ENCODE measurements around the gene NOX3.
"Not testable (repeated sequence)": the region's sequence is repeated elsewhere in the genome, so short reads cannot be mapped to it uniquely, and the experiment has no call there.

The NOX3 gene

DNA sequence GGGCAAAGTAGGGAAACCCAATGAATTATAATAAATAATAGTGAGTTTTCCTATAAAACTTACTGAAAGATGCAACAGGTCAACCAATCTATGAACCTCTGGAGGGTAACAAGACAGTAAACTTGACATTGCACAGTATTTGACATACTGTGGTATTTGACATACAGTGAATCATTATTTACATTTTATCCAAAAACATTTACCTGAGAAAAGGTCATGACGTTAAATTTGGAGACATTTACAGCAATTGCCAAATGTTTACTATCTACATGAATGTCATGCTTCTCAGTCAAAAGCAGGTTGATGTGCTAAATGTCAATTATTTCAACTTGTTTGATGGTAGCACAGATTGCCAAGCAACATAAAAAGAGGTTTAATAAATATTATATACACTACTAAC lies 35.8 kb upstream of the NOX3 start:
- FAIRE-seq = no peak
- no peak for DNase-seq (ENCODE audit: insufficient read length)
- TF ChIP-seq TAF1 (IDR thresholded peaks at IDR 0.05; ENCODE audit: borderline replicate concordance, low read depth, low read length) = no peak
- no peak for TF ChIP-seq POLR2A (IDR thresholded peaks at IDR 0.05; ENCODE audit: low read depth, low read length)
- no peak for TF ChIP-seq POLR2AphosphoS5 (IDR thresholded peaks at IDR 0.05; ENCODE audit: low read depth, low read length)

DNA sequence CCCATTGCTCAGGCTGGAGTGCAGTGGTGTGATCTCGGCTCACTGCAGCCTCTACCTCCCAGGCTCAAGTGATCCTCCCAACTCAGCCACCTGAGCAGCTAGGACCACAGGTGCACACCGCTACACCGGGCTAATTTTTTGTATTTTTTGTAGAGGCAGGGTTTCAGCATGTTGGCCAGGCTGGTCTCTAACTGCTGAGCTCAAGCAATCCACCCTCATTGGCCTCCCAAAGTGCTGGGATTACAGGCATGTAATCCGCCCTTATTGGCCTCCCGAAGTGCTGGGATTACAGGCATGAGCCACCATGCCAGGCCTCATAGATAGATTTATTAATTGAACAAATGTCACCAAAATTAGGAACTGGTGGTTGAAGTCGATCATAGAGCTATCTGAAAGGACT lies 32.6 kb upstream of the NOX3 start:
- not testable (repeated sequence) for FAIRE-seq; DNase-seq (ENCODE audit: insufficient read length)

DNA sequence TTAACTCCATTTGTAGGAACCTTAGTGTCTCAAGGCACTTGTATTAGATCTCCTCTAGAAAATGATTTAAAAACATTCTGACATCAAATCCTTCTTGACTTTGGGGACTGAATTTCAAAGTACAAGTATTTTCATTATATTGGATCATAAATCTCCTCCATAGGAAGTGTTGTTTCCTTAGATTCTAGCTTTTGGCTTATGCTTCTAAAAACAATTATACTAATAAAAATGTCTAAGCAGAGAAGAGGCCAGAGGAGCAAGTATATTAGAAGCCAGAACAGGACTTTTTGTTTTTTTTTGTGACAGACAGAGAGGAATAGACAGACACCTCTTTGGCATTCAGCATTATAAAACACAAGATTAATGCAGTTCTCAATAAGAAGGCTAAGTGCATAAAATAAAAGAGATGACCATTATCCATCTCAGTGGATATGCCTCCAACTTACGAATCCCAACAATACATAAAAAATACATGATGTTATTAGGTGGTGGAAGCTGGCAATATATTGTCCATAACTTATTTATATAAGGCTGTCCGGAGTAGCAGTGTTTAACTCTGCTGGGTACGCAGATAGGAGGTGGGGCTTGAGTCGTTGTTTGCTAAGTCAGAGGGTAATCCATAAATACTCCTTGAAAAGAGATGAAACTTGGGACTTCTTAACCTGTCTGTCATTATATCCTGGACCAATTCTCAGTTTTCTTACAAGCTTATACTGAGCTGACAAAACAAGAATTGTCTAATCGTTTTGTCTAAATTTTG lies 31.9 kb upstream of the NOX3 start:
- TF ChIP-seq TAF1 (IDR thresholded peaks at IDR 0.05; ENCODE audit: borderline replicate concordance, low read depth, low read length) = no peak
- no peak for TF ChIP-seq POLR2A (IDR thresholded peaks at IDR 0.05; ENCODE audit: low read depth, low read length)
- no peak for TF ChIP-seq POLR2AphosphoS5 (IDR thresholded peaks at IDR 0.05; ENCODE audit: low read depth, low read length)
- DNase-seq (ENCODE audit: insufficient read length) (no peak), FAIRE-seq (no peak)

DNA sequence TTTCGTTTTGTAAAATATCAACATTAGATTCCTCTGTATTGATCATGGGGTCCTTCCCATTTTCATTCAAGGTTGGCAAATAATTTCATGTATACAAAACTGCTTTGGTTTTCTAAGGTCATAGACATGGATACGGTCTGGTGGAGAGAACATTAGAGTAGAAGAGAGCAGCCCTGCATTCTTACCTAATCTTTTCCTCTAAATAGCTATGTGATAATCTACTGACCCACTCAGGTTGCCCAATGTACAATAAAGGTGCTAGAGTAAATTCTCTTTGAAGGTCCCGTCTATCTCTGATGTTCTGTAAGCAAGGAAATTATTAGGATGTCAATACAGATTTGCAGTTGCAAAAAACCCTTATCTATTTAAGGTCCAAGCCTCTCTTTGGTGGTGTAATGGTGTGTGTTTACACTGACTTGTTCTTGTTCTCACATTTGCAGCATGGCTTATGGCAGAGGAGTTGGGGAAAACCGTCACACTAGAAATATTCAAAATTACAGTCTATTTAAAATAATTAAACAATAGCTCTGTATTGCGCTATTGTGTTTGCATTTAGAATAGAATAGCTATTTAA lies 31.2 kb upstream of the NOX3 start:
- no peak for FAIRE-seq
- TF ChIP-seq POLR2AphosphoS5 (IDR thresholded peaks at IDR 0.05; ENCODE audit: low read depth, low read length) (no peak), POLR2A (IDR thresholded peaks at IDR 0.05; ENCODE audit: low read depth, low read length) (no peak), TAF1 (IDR thresholded peaks at IDR 0.05; ENCODE audit: borderline replicate concordance, low read depth, low read length) (no peak)

DNA sequence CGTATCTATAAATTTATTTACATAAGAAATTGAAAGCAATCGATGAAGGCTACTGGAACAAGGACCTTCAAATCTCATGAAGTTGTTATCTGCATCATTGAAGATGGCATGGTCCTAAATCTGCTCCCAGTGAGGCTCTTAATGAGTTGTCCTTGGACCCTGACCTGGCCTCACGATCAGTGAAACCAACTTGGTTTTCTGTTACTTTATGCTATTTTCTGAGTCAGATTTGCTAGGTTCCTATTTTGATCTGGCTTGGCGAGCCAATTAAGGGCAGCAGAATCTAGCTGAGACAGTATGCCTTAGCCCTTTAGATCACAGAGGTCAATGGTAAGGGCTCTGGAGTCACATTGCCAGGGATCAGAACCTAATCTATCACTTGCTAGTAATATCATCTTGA lies 30.1 kb upstream of the NOX3 start:
- FAIRE-seq (no peak), DNase-seq (ENCODE audit: insufficient read length) (no peak)
- TF ChIP-seq POLR2A (IDR thresholded peaks at IDR 0.05; ENCODE audit: low read depth, low read length) (no peak), TAF1 (IDR thresholded peaks at IDR 0.05; ENCODE audit: borderline replicate concordance, low read depth, low read length) (no peak), POLR2AphosphoS5 (IDR thresholded peaks at IDR 0.05; ENCODE audit: low read depth, low read length) (no peak)

More for the DNA sequence above, 31.2 kb upstream of the NOX3 start:
- no peak for DNase-seq (ENCODE audit: insufficient read length)

DNA sequence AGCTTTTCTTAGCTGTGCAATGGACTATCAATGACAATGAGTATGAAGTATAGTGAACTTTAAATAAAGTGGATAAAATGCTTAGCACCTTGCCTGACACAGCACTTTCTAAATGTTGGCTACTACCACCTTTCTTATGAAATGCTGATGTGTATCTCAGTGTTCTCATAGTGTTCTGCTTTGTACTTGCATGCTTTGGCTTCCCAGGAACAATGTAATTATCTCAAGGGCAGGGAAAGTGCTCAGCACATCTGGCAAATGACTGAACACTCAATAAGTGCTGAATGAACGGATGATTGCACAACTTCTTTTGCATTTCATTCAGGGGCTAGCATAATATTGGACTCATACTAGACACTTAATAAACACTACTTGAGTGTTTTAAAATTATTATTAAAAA lies 28.2 kb upstream of the NOX3 start:
- TF ChIP-seq POLR2A (IDR thresholded peaks at IDR 0.05; ENCODE audit: low read depth, low read length) (no peak), TAF1 (IDR thresholded peaks at IDR 0.05; ENCODE audit: borderline replicate concordance, low read depth, low read length) (no peak), POLR2AphosphoS5 (IDR thresholded peaks at IDR 0.05; ENCODE audit: low read depth, low read length) (no peak)
- no peak for FAIRE-seq
- DNase-seq (ENCODE audit: insufficient read length) = no peak

DNA sequence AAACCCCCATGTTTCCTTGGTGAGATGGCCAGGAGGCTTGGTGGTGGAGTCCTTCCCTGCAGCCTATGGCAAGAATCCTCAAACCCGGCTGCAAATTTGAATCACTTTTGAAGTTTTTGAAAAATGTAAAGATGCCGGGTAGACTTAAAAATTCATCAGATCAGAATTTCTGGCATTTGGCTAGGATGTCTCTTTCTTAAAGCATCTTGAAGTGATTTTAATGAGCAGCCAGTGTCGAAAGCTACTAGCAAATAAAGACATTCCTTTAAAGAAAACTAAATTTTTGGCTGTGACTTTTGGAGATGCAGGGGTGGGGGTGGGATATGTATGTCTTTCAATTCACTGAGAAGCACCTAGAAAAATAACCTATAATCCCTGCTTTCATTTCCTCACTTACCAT lies 25.6 kb upstream of the NOX3 start:
- FAIRE-seq (no peak), DNase-seq (ENCODE audit: insufficient read length) (no peak)
- TF ChIP-seq TAF1 (IDR thresholded peaks at IDR 0.05; ENCODE audit: borderline replicate concordance, low read depth, low read length) = no peak
- TF ChIP-seq POLR2A (IDR thresholded peaks at IDR 0.05; ENCODE audit: low read depth, low read length) = no peak

DNA sequence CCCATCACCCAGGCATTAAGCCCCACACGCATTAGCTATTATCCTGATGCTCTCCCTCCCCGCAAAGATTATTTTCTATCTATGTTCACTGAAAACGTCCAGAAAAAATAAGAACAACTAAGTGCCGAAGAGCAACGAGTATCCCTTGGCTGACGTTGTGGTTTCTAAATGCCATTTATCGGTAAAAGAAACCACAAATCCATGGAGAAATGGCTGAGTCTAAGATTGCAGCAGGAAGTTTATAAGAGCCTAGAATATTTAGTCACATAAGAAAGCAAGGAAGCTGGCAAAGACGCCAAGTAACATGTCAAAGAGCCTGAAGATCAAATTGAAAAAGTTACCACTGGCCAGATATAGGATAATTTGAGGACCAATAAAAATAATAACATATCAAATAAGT lies 18.1 kb upstream of the NOX3 start:
- DNase-seq (ENCODE audit: insufficient read length) (no peak), FAIRE-seq (no peak)
- TF ChIP-seq POLR2A (IDR thresholded peaks at IDR 0.05; ENCODE audit: low read depth, low read length) = no peak
- TF ChIP-seq TAF1 (IDR thresholded peaks at IDR 0.05; ENCODE audit: borderline replicate concordance, low read depth, low read length) = no peak
- TF ChIP-seq POLR2AphosphoS5 (IDR thresholded peaks at IDR 0.05; ENCODE audit: low read depth, low read length) = no peak

DNA sequence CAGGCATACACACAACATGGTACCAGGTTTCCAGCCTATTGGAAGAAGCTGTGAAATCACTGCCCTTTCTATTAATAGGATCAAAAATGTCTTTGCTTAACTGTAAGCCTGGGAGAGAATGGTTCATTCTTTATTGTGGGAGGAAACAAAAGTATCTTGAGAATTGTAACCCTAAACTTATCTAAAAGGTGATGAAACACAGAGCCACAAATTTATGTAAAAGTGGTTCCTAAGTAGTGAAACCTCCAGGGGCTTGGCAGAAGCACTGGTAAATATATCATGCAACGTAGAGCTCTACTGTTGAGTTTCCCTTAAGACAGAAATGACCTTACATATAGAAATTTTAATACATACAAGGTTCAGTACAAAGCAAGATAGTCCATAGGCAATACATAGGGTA lies 17.2 kb upstream of the NOX3 start:
- TF ChIP-seq POLR2A (IDR thresholded peaks at IDR 0.05; ENCODE audit: low read depth, low read length) (no peak), TAF1 (IDR thresholded peaks at IDR 0.05; ENCODE audit: borderline replicate concordance, low read depth, low read length) (no peak), POLR2AphosphoS5 (IDR thresholded peaks at IDR 0.05; ENCODE audit: low read depth, low read length) (no peak)
- DNase-seq (ENCODE audit: insufficient read length) (no peak), FAIRE-seq (no peak)

DNA sequence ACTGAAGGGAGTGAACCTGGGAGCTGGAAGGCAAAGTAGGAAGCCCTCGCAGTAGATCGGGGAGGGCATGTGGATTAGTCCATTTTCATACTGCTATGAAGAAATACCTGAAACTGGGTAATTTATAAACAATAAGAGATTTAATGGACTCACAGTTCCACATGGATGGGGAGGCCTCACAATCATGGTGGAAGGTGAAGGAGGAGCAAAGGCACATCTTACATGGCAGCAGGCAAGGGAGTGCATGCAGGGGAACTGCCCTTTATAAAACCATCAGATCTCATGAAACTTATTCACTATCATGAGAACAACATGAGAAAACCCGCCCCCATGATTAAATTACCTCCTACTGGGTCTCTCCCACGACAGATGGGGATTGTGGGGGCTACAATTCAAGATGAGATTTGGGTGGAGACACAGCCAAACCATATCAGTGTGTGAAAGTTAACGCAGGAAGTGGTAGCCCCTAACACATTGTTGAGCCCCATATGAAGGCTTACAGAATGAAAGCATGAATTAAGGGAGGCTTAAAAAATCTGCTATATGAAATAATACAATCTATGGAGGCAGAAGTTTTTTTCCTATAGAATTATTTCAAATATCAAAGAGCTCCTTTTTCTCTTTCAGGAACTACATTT lies 15.5 kb upstream of the NOX3 start:
- FAIRE-seq; DNase-seq (ENCODE audit: insufficient read length): not testable (repeated sequence)

DNA sequence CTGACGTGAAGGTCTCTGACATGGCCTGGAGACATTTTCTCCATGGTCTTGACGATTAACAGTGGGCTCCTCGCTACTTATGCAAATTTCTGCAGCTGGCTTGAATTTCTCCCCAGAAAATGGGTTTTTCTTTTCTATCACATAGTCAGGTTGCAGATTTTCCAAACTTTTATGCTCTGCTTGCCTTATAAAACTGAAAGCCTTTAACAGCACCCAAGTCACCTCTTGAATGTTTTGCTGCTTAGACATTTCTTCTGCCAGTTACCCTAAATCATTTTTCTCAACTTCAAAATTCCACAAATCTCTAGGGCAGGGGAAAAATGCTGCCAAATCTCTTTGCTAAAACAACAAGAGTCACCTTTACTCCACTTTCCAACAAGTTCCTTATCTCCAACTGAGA lies 12.9 kb upstream of the NOX3 start:
- not testable (repeated sequence) for DNase-seq (ENCODE audit: insufficient read length); FAIRE-seq

DNA sequence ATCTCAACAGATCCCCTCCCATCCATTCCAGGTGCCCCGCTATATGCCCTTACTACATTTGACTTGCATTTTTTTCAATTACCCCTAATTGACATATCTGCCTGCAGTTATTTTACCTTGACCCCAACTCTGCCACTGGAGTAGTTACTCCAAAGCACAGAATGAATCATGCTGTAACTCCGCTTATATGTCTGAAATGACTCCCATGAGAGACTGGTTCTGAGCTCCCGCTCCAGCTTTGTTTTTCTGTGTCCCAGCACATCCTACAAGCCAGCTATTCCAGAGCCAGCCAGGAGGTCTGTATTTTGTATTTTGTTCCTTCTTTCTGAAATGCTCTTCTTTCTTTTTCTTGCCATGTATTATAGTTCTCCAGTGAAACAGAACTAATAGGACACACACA lies 10.9 kb upstream of the NOX3 start:
- TF ChIP-seq POLR2AphosphoS5 (IDR thresholded peaks at IDR 0.05; ENCODE audit: low read depth, low read length) (no peak), TAF1 (IDR thresholded peaks at IDR 0.05; ENCODE audit: borderline replicate concordance, low read depth, low read length) (no peak)
- DNase-seq (ENCODE audit: insufficient read length) (no peak), FAIRE-seq (no peak)

DNA sequence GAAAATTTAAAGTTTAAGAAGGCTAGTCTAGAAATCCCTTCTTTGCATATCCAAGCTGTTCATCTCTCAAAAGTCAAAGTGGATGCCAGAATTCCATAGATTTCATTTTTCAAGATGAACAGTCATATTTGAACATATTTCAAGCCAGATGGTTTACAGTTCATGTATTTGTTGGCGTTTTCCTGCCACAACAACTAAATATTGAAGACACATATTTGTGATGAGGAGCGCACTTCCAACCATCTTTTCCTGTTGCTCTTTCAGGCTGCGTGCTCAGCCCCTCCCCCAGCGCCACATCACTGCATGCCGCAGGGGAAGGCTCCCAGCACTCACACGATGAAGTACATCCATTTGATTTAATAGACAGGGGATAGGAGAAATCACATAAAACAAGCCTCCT lies 5.9 kb upstream of the NOX3 start:
- DNase-seq (ENCODE audit: insufficient read length) (no peak), FAIRE-seq (no peak)
- no peak for TF ChIP-seq POLR2A (IDR thresholded peaks at IDR 0.05; ENCODE audit: low read depth, low read length)
- TF ChIP-seq TAF1 (IDR thresholded peaks at IDR 0.05; ENCODE audit: borderline replicate concordance, low read depth, low read length) = no peak
- no peak for TF ChIP-seq POLR2AphosphoS5 (IDR thresholded peaks at IDR 0.05; ENCODE audit: low read depth, low read length)
